ENCODE results near the gene KRTAP4-6. TPM values are rescaled to one million over a fixed set of nuclear protein-coding genes. Genes with fewer than 3 reads are reported as not detected.
"Not testable (repeated sequence)": the region's sequence is repeated elsewhere in the genome, so short reads cannot be mapped to it uniquely, and the experiment has no call there.

KRTAP4-6 gene
- total RNA-seq, 4 donors from 2014 or later, result not detected

GRCh38 chr17:41131979-41132378, 8.4 kb downstream of the KRTAP4-6 start:
- H3K27ac ChIP-seq, result no peak overlapping the region

GRCh38 chr17:41127371-41127770, 13.0 kb downstream of the KRTAP4-6 start:
- WGBS, 2 donors, result 35 to 55% methylated on average over 1 of the region's 1 CpG
- H3K27ac ChIP-seq, result no peak overlapping the region
- no peak for DNase-seq

More at GRCh38 chr17:41131979-41132378, 8.4 kb downstream of the KRTAP4-6 start:
- H3K36me3 ChIP-seq, result no peaks in the 10 kb centered on the region
- no peak overlapping the region for H3K4me3 ChIP-seq
- intact Hi-C loops (cut with DNase I), result no loop called here
- DNase-seq, result no peak
- no peaks in the 10 kb centered on the region for H3K9me3 ChIP-seq
- WGBS, 2 donors, result 34 to 53% methylated on average over 3 of the region's 3 CpGs
- no peak for TF ChIP-seq CTCF (IDR thresholded peaks at IDR 0.05)
- TF ChIP-seq POLR2A (IDR thresholded peaks at IDR 0.05), result no peak
- peaks cover 0 to 5% (median 0%) of the 10 kb centered on the region in 4 donors for H3K27me3 ChIP-seq
- no peaks in the 10 kb centered on the region for H3K4me1 ChIP-seq

DNA sequence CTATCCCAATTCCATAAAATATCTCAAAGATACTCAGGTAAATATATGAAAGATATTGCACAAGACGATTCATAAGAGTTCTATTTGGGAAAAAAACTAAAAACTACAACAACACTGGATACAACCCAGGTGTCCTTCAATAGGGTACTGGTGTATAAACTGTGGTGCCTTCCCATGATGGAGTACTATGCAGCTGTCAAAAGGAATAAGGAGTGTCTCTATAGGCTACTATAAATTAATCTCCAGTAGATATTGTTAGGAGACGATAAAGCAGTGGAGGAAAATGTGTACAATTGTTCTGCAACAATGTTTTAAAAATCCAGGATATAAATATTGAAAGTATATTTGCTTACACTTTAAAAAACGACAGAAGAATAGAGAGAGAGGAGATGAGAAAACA, 13.9 kb downstream of the KRTAP4-6 start:
- Histone ChIP-seq H3K9me3 (no peaks in the 10 kb centered on the region), H3K27me3 (peaks cover 0 to 18% (median 0%) of the 10 kb centered on the region in 4 donors), H3K36me3 (no peaks in the 10 kb centered on the region), H3K4me3 (no peak overlapping the region), H3K27ac (no peak overlapping the region), H3K4me1 (no peaks in the 10 kb centered on the region)
- intact Hi-C loops (cut with DNase I), result no loop called here
- DNase-seq, result no peak
- 88 to 94% methylated on average over 3 of the region's 3 CpGs for WGBS, 2 donors
- TF ChIP-seq POLR2A (IDR thresholded peaks at IDR 0.05) (no peak), CTCF (IDR thresholded peaks at IDR 0.05) (no peak)

More at GRCh38 chr17:41127371-41127770, 13.0 kb downstream of the KRTAP4-6 start:
- H3K4me1 ChIP-seq, result no peaks in the 10 kb centered on the region
- H3K9me3 ChIP-seq, result no peaks in the 10 kb centered on the region
- intact Hi-C loops (cut with DNase I), result no loop called here
- no peak for TF ChIP-seq CTCF (IDR thresholded peaks at IDR 0.05)
- no peak for TF ChIP-seq POLR2A (IDR thresholded peaks at IDR 0.05)
- H3K36me3 ChIP-seq, result no peaks in the 10 kb centered on the region
- H3K27me3 ChIP-seq, result peaks cover 0 to 13% (median 0%) of the 10 kb centered on the region in 4 donors
- H3K4me3 ChIP-seq, result no peak overlapping the region

- no peaks in the 10 kb centered on the region for H3K4me1 ChIP-seq
- H3K9me3 ChIP-seq, result no peaks in the 10 kb centered on the region
- intact Hi-C loops (cut with DNase I), result no loop called here
- H3K4me3 ChIP-seq, result no peak overlapping the region
- TF ChIP-seq CTCF (IDR thresholded peaks at IDR 0.05) (no peak), POLR2A (IDR thresholded peaks at IDR 0.05) (no peak)
- WGBS, 2 donors, result 91 to 97% methylated on average over 2 of the region's 2 CpGs
- H3K27me3 ChIP-seq, result peaks cover 0 to 15% (median 0%) of the 10 kb centered on the region in 4 donors
- H3K36me3 ChIP-seq, result no peaks in the 10 kb centered on the region
- H3K27ac ChIP-seq, result no peak overlapping the region
- DNase-seq, result no peak
Observed at GRCh38 chr17:41125064-41125463, 15.3 kb downstream of the KRTAP4-6 start.

DNA sequence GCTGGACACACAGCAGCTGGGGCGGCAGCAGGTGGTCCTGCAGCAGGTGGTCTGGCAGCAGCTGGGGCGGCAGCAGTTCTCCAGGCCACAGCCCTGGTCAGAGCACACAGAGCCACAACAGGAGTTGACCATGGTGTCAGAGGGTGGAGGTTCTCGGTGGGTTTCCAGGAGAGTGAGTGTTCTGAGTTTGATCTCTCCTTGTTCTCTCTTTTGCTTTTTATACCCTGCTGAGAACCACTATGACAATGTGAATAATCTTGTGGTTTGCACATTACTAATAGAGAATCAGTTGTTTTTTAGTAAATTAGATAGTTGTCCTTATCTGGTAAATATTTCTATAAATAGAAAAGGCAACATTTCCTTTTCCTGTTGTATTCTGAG, 16.4 kb downstream of the KRTAP4-6 start, which contains the start of gene KRTAP4-12:
KRTAP4-12 (minus strand) TSS at position 192 of the 381 bp plus-strand sequence; CDS start at position 132, 60 bp downstream.
- H3K4me1 ChIP-seq, H3K4me3 ChIP-seq: not testable (repeated sequence)
- 80 to 100% methylated on average over 1 to 2 of the region's 3 CpGs for WGBS, 2 donors

GRCh38 chr17:41123292-41123990, 16.9 kb downstream of the KRTAP4-6 start:
- H3K27ac ChIP-seq; intact Hi-C loops (cut with DNase I); DNase-seq; H3K4me3 ChIP-seq; H3K9me3 ChIP-seq; H3K4me1 ChIP-seq; H3K36me3 ChIP-seq: not testable (repeated sequence)
- peaks cover 0 to 15% (median 0%) of the 10 kb centered on the region in 4 donors for H3K27me3 ChIP-seq
- 87 to 89% methylated on average over 8 of the region's 12 CpGs for WGBS, 2 donors

More for the DNA sequence above, 16.4 kb downstream of the KRTAP4-6 start, which contains the start of gene KRTAP4-12:
- H3K27ac ChIP-seq; H3K9me3 ChIP-seq; DNase-seq; H3K36me3 ChIP-seq; intact Hi-C loops (cut with DNase I): not testable (repeated sequence)
- H3K27me3 ChIP-seq, result peaks cover 0 to 15% (median 0%) of the 10 kb centered on the region in 4 donors

All from esophagus squamous epithelium (tissue), 5 donors.